Gastrocnemius medialis (tissue), 4 donors: ENCODE data around the gene RPS6KA4. TPM values are rescaled to one million over a fixed set of nuclear protein-coding genes. Genes with fewer than 3 reads are reported as not detected.

Experiments used
- ATAC-seq, 2 donors: fragments of 150-250 bp; one replicate each; pipeline ENCODE4 v1.9.1; 2016
- DNase-seq, 2 donors: peaks; one replicate each; pipeline ENCODE4 v3.0.0-alpha.2; 2019
- H3K27ac ChIP-seq, 4 donors: fragments of 200-600 bp; sonication (generic); 1 replicate in 1 of 4; 2 replicates in 3 of 4; pipeline ENCODE4 v1.5.1; 2016 to 2018; ENCODE audit warnings: mild to moderate bottlenecking in 2 of 4, moderate library complexity in 1 of 4
- H3K27me3 ChIP-seq, 3 donors: fragments of 200-600 bp; sonication (generic) in 2 of 3; 1 replicate in 1 of 3; 2 replicates in 2 of 3; pipeline versions ENCODE4 v1.5.1 to v1.6.0; 2016 to 2019; ENCODE audit warnings: mild to moderate bottlenecking in 1 of 3, moderate library complexity in 1 of 3
- H3K36me3 ChIP-seq, 2 donors: fragments of 200-600 bp; sonication (generic) in 1 of 2; one replicate each; pipeline ENCODE4 v1.5.1; 2017 to 2018
- H3K4me1 ChIP-seq, 2 donors: fragments of 200-600 bp; sonication (generic) in 1 of 2; one replicate each; pipeline ENCODE4 v1.5.1; 2016 to 2017; ENCODE audit warnings: mild to moderate bottlenecking in 2 of 2
- H3K4me3 ChIP-seq, 4 donors: fragments of 200-600 bp; sonication (generic) in 3 of 4; 1 replicate in 1 of 4; 2 replicates in 3 of 4; pipeline ENCODE4 v1.5.1; 2016 to 2019; ENCODE audit warnings: mild to moderate bottlenecking in 2 of 4
- H3K9me3 ChIP-seq, 3 donors: fragments of 200-600 bp; sonication (generic) in 2 of 3; 1 replicate in 1 of 3; 2 replicates in 2 of 3; pipeline ENCODE4 v1.5.1; 2016 to 2019
- POLR2A ChIP-seq, 2 donors: fragments of 450-650 bp; IDR thresholded peaks; one replicate each; pipeline ENCODE4 v1.6.1; 2017; ENCODE audit warnings: antibody characterized with exemption in 2 of 2, mild to moderate bottlenecking in 2 of 2, moderate library complexity in 2 of 2
- in situ Hi-C, 4 donors: fragments of 200-750 bp; cut with MboI; loops; one replicate each; pipeline versions ENCODE4 v1.15.0 to v1.8.0; 2017; ENCODE audit warnings: low sequenced_read_pairs in 4 of 4
- intact Hi-C: fragments of 100-400 bp; cut with DNase I; formaldehyde crosslinking; loops from one replicate; pipeline ENCODE4 v1.15.1; 2023; ENCODE audit warnings: low total_unique reads
- total RNA-seq, 4 donors: library from RNA; depleted of rRNA; stranded (reverse); fragments of >200 nt; gene quantifications; one replicate each; pipeline versions ENCODE4 v1.1.0 to v1.2.3, GENCODE V29; 2016
- TF ChIP-seq, protein P1 (sequence below), 5 experiments: fragments of 450-650 bp in 3 of 5; fragments of 200-600 bp in 2 of 5; sonication (generic) in 2 of 5; IDR thresholded peaks in 4 of 5; conservative IDR thresholded peaks in 1 of 5; 1 replicate in 4 of 5; 2 replicates in 1 of 5; pipeline ENCODE4 v1.5.1; 2016 to 2019; ENCODE audit warnings: antibody characterized with exemption in 5 of 5, mild to moderate bottlenecking in 3 of 5, moderate library complexity in 3 of 5

The RPS6KA4 gene
- total RNA-seq, 4 donors from 2014 or later: 16.6 to 27.0 (median 17.2) TPM

DNA sequence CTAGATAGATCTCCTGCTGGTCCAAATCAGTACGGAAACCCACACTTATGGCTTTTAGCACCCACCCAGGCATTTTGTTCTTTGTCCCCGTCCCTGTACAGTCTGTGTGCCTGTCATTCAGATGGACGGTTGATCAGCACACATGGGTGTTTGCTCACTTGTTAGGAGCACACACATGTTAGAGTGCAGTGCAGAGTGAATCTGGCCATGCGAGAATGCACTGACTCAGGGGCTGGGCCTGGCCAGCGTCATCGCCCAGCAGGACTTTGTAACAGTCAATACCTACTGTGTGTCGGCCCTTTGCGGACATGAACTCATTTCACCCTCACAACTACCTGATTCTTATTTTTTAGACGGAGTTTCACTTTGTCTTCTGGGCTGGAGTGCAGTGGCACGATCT, 3.4 kb downstream of the RPS6KA4 start:
- H3K36me3 ChIP-seq: peaks cover 0 to 64% of the 10 kb centered on the region in 2 donors

DNA sequence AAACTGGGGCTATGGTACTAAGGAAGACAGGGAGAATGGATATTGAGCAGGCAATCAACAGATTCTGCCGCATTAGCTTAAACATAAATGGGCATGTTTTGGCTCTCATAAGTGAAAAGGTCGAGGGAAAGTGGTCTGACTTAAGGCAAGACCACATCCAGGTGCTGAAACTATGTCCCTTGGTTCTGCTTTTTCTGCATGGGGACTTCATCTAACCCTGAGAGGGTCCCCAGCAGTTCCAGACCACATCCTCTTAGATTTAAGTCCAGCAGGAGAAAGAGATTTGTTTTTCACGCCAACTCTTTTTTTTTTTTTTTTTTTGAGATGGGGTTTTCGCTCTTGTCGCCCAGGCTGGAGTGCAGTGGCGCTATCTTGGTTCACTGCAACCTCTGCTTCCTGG, 5.5 kb downstream of the RPS6KA4 start:
- in situ Hi-C loops: no loop called here
- Histone ChIP-seq H3K4me1 (peaks cover 0 to 8% of the 10 kb centered on the region in 2 donors), H3K36me3 (peaks cover 0 to 78% of the 10 kb centered on the region in 2 donors), H3K9me3 (no peaks in the 10 kb centered on the region), H3K27me3 (no peaks in the 10 kb centered on the region), H3K27ac (no peak overlapping the region), H3K4me3 (no peak overlapping the region)
- intact Hi-C loops: no loop called here
- DNase-seq (no peak), ATAC-seq (no peak)
- TF ChIP-seq, protein P1, sequence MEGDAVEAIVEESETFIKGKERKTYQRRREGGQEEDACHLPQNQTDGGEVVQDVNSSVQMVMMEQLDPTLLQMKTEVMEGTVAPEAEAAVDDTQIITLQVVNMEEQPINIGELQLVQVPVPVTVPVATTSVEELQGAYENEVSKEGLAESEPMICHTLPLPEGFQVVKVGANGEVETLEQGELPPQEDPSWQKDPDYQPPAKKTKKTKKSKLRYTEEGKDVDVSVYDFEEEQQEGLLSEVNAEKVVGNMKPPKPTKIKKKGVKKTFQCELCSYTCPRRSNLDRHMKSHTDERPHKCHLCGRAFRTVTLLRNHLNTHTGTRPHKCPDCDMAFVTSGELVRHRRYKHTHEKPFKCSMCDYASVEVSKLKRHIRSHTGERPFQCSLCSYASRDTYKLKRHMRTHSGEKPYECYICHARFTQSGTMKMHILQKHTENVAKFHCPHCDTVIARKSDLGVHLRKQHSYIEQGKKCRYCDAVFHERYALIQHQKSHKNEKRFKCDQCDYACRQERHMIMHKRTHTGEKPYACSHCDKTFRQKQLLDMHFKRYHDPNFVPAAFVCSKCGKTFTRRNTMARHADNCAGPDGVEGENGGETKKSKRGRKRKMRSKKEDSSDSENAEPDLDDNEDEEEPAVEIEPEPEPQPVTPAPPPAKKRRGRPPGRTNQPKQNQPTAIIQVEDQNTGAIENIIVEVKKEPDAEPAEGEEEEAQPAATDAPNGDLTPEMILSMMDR (IDR thresholded peaks at IDR 0.05 in 4 of 5, conservative IDR thresholded peaks at IDR 0.05 in 1 of 5): no peak
- TF ChIP-seq POLR2A (IDR thresholded peaks at IDR 0.05): no peak

More for the DNA sequence above, 3.4 kb downstream of the RPS6KA4 start:
- DNase-seq (no peak), ATAC-seq (no peak)
- H3K9me3 ChIP-seq: no peaks in the 10 kb centered on the region
- H3K4me3 ChIP-seq: no peak overlapping the region
- H3K27me3 ChIP-seq: no peaks in the 10 kb centered on the region
- intact Hi-C loops: no loop called here
- in situ Hi-C loops: no loop called here
- TF ChIP-seq, protein P1 (IDR thresholded peaks at IDR 0.05 in 4 of 5, conservative IDR thresholded peaks at IDR 0.05 in 1 of 5): no peak
- no peak for TF ChIP-seq POLR2A (IDR thresholded peaks at IDR 0.05)
- no peak overlapping the region for H3K27ac ChIP-seq
- H3K4me1 ChIP-seq: peaks cover 5 to 19% of the 10 kb centered on the region in 2 donors

DNA sequence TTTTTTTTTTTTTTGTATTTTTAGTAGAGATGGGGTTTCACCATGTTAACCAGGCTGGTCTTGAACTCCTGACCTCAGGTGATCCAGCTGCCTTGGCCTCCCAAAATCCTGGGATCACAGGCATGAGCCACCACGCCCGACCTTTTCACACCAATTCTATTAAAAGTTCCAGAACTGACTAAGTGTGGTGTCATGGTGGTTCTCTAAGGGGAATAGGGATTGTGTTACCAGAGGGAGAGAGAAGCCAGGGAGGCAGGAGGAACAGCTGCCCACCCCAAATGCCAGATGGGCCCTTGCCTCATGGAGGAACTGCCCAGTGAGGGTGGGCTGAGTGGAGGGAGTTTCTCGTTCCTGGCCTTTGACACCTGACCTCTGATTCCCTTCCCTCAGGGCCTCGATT, 5.9 kb downstream of the RPS6KA4 start:
- in situ Hi-C loops: no loop called here
- TF ChIP-seq, protein P1 (IDR thresholded peaks at IDR 0.05 in 4 of 5, conservative IDR thresholded peaks at IDR 0.05 in 1 of 5): no peak
- TF ChIP-seq POLR2A (IDR thresholded peaks at IDR 0.05): no peak
- Histone ChIP-seq H3K4me1 (peaks cover 0 to 4% of the 10 kb centered on the region in 2 donors), H3K9me3 (no peaks in the 10 kb centered on the region), H3K27ac (no peak overlapping the region), H3K4me3 (no peak overlapping the region), H3K36me3 (peaks cover 0 to 78% of the 10 kb centered on the region in 2 donors), H3K27me3 (no peaks in the 10 kb centered on the region)
- DNase-seq: no peak
- intact Hi-C loops: no loop called here
- ATAC-seq: no peak

DNA sequence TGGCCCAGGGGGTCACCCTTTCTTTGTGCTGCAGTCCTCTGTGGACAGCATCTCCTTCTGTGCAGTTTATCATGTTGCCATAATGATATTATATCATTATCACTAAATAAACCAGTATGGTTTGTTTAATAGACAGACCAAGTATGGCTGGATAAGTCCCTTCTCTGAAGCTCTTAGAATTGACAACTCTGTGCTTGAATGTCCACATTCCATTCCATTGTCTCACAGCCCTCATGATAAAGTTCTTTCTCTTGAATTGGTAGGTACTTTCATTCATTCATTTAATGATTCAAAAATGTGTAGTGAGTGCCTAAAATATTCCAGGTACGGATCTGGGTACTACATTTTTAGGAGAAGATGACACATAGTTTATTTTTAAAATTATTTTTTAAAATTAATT, 7.8 kb downstream of the RPS6KA4 start:
- no peak for TF ChIP-seq POLR2A (IDR thresholded peaks at IDR 0.05)
- TF ChIP-seq, protein P1 (IDR thresholded peaks at IDR 0.05 in 4 of 5, conservative IDR thresholded peaks at IDR 0.05 in 1 of 5): no peak
- no peak for DNase-seq
- no peaks in the 10 kb centered on the region for H3K9me3 ChIP-seq
- H3K4me3 ChIP-seq: no peak overlapping the region
- peaks cover 0 to 62% of the 10 kb centered on the region in 2 donors for H3K36me3 ChIP-seq
- no peak for ATAC-seq
- H3K4me1 ChIP-seq: no peaks in the 10 kb centered on the region
- no peaks in the 10 kb centered on the region for H3K27me3 ChIP-seq
- in situ Hi-C loops: no loop called here
- no peak overlapping the region for H3K27ac ChIP-seq
- intact Hi-C loops: no loop called here
